Kidney (tissue), 14 donors: ENCODE results near the gene KRT7. TPM values are rescaled to one million over a fixed set of nuclear protein-coding genes. Genes with fewer than 3 reads are reported as not detected.

Experiments used
- DNase-seq, 5 donors: peaks; one replicate each; pipeline ENCODE4 v3.0.0-alpha.2; 2013 to 2020
- FAIRE-seq: peaks from 2 replicates; lab custom pipeline; 2012; peaks lifted over from hg19 to GRCh38; lab: Jason Lieb, UNC
- H3K27ac ChIP-seq, 2 donors: one replicate each; pipeline ENCODE4 v1.7.0; 2013; ENCODE audit warnings: low read depth in 2 of 2, low read length in 2 of 2, inconsistent platforms in 1 of 2
- H3K27me3 ChIP-seq: one replicate; pipeline ENCODE4 v1.7.1; 2013; ENCODE audit warnings: low read length, inconsistent platforms; ENCODE audit not compliant: control insufficient read depth, insufficient read depth
- H3K36me3 ChIP-seq, 3 donors: one replicate each; pipeline versions ENCODE4 v1.7.0 to v1.7.1; 2013; ENCODE audit warnings: low read length in 3 of 3, control low read depth in 1 of 3, inconsistent platforms in 1 of 3; ENCODE audit not compliant: insufficient read depth in 3 of 3, control insufficient read depth in 2 of 3
- H3K4me1 ChIP-seq, 3 donors: one replicate each; pipeline versions ENCODE4 v1.7.0 to v1.7.1; 2013; ENCODE audit warnings: low read length in 3 of 3, inconsistent platforms in 1 of 3, low read depth in 1 of 3; ENCODE audit not compliant: control insufficient read depth in 2 of 3, insufficient read depth in 2 of 3
- H3K4me3 ChIP-seq, 3 donors: one replicate each; pipeline versions ENCODE4 v1.7.0 to v1.8.1; 2013; ENCODE audit warnings: low read length in 3 of 3, control low read depth in 1 of 3, inconsistent platforms in 1 of 3
- H3K9ac ChIP-seq, 3 donors: one replicate each; pipeline versions ENCODE4 v1.7.0 to v1.7.1; 2013; ENCODE audit warnings: low read length in 3 of 3, control low read depth in 1 of 3, inconsistent platforms in 1 of 3
- H3K9me3 ChIP-seq, 3 donors: one replicate each; pipeline versions ENCODE4 v1.7.0 to v1.7.1; 2013; ENCODE audit warnings: low read length in 3 of 3, control low read depth in 1 of 3, inconsistent platforms in 1 of 3; ENCODE audit not compliant: control insufficient read depth in 2 of 3, insufficient read depth in 1 of 3
- CTCF ChIP-seq: IDR thresholded peaks from 3 replicates; pipeline ENCODE4 v1.5.1; 2012; ENCODE audit warnings: mild to moderate bottlenecking, moderate library complexity, borderline replicate concordance; ENCODE audit not compliant: insufficient read depth; ENCODE audit errors: extremely low read depth
- intact Hi-C: fragments of 100-400 bp; cut with DNase I; formaldehyde crosslinking; loops from one replicate; pipeline ENCODE4 v1.11.1; 2022
- polyA plus RNA-seq: library from polyadenylated mRNA; stranded (reverse); fragments of 350-450 nt; fragmentation: Illumina TruSeq; extraction: RNeasy Lipid Tissue Mini Kit (QIAGEN cat#74804); gene quantifications from one replicate; pipeline ENCODE4 v1.2.3, GENCODE V29; 2014; ENCODE audit warnings: low read depth, low replicate concordance; ENCODE audit not compliant: insufficient read depth
- total RNA-seq: library from RNA; stranded (reverse); fragmentation: NEBNext Ultra II Directional; extraction: Animal tissue kit (Norgen Biotek cat#: 25700); gene quantifications from one replicate; pipeline ENCODE4 v1.2.1, GENCODE V29; 2021
- donor health status: control.
- donor health status: control.
- donor health status: control.
- donor health status: control.
- donor health status: control.
- donor health status: DM: yes; HTN: yes; CAD: no.
- donor health status: Normal renal cell carcinoma (clear cell type).

KRT7 gene
- total and polyA plus RNA-seq, 2 donors from 2014 or later = 173 to 1,490 TPM

GRCh38 chr12:52247622-52248540 is 14.8 kb downstream of the KRT7 start:
- intact Hi-C loops = no loop called here
- Histone ChIP-seq H3K4me1 (peaks cover 0 to 43% (median 28%) of the 10 kb centered on the region in 3 donors), H3K9me3 (no peaks in the 10 kb centered on the region), H3K27me3 (peaks cover 5% of the 10 kb centered on the region), H3K36me3 (no peaks in the 10 kb centered on the region), H3K4me3 (no peak overlapping the region), H3K27ac (peak overlapping the region; percentile 16 to 67), H3K9ac (peak overlapping the region in 1 of 3 donors; percentile 4)
- FAIRE-seq = no peak
- peak in 1 of 5 donors; percentile 32 for DNase-seq
- no peak for TF ChIP-seq CTCF

GRCh38 chr12:52248541-52249461 is 15.8 kb downstream of the KRT7 start:
- Histone ChIP-seq H3K27me3 (peaks cover 5% of the 10 kb centered on the region), H3K4me3 (no peak overlapping the region), H3K36me3 (no peaks in the 10 kb centered on the region), H3K9me3 (no peaks in the 10 kb centered on the region), H3K27ac (peak overlapping the region; percentile 23 to 85), H3K4me1 (peaks cover 0 to 38% (median 25%) of the 10 kb centered on the region in 3 donors), H3K9ac (peak overlapping the region in 1 of 3 donors; percentile 55)
- intact Hi-C loops = no loop called here
- DNase-seq = peak in 2 of 5 donors; percentile 48 to 91
- no peak for TF ChIP-seq CTCF
- no peak for FAIRE-seq

- intact Hi-C loops = no loop called here
- FAIRE-seq = no peak
- Histone ChIP-seq H3K9ac (peak overlapping the region in 1 of 3 donors; percentile 55), H3K4me3 (peak overlapping the region in 1 of 3 donors; percentile 5), H3K4me1 (peaks cover 0 to 31% (median 19%) of the 10 kb centered on the region in 3 donors), H3K27me3 (peaks cover 5% of the 10 kb centered on the region), H3K36me3 (no peaks in the 10 kb centered on the region), H3K27ac (peak overlapping the region; percentile 23 to 51), H3K9me3 (no peaks in the 10 kb centered on the region)
- no peak for TF ChIP-seq CTCF
- peak in 1 of 5 donors; percentile 36 for DNase-seq
These were observed 16.5 kb downstream of the KRT7 start for GRCh38 chr12:52249511-52250047.
